DOHH2 (cell line): ENCODE results near the gene DNAL1.

ENCODE experiments used
- H3F3A ChIP-seq: fragments of 200-600 bp; sonication (generic), shearing (Covaris generic); 2 replicates; pipeline ENCODE4 v1.6.0; 2016; ENCODE audit warnings: antibody characterized with exemption, mild to moderate bottlenecking; ENCODE audit not compliant: control insufficient read depth, insufficient read depth
- H3K27ac ChIP-seq: fragments of 200-600 bp; sonication (generic); 2 replicates; pipeline ENCODE4 v1.5.1; 2014; ENCODE audit warnings: low read depth, mild to moderate bottlenecking, low read length, moderate library complexity
- H3K27me3 ChIP-seq: fragments of 200-600 bp; sonication (generic); 2 replicates; pipeline ENCODE4 v1.6.1; 2014; ENCODE audit warnings: mild to moderate bottlenecking, low read length, mixed read lengths; ENCODE audit not compliant: control insufficient read depth
- H3K36me3 ChIP-seq: fragments of 200-600 bp; sonication (generic); 2 replicates; pipeline ENCODE4 v1.6.1; 2014; ENCODE audit warnings: mild to moderate bottlenecking, low read length, moderate library complexity, mixed read lengths; ENCODE audit not compliant: control insufficient read depth
- H3K4me1 ChIP-seq: fragments of 200-600 bp; sonication (generic); 2 replicates; pipeline ENCODE4 v1.6.1; 2014; ENCODE audit warnings: mild to moderate bottlenecking, low read length, mixed read lengths; ENCODE audit not compliant: control insufficient read depth
- H3K4me2 ChIP-seq: fragments of 200-600 bp; sonication (generic); 2 replicates; pipeline ENCODE4 v1.6.0; 2014; ENCODE audit warnings: mild to moderate bottlenecking, low read length, moderate library complexity
- H3K4me3 ChIP-seq: fragments of 200-600 bp; sonication (generic); 2 replicates; pipeline ENCODE4 v1.5.1; 2014; ENCODE audit warnings: mild to moderate bottlenecking, low read length, mixed read lengths
- H3K79me2 ChIP-seq: fragments of 200-600 bp; sonication (generic); 2 replicates; pipeline ENCODE4 v1.6.1; 2014; ENCODE audit warnings: mild to moderate bottlenecking, low read length, mixed read lengths; ENCODE audit not compliant: control insufficient read depth
- H3K9me2 ChIP-seq: fragments of 200-600 bp; sonication (generic); replicated peaks from 2 replicates; pipeline ENCODE4 v1.6.1; 2014; ENCODE audit warnings: mild to moderate bottlenecking, low read length, mixed read lengths; ENCODE audit not compliant: control insufficient read depth
- H3K9me3 ChIP-seq: fragments of 200-600 bp; sonication (generic); 2 replicates; pipeline ENCODE4 v1.6.1; 2014; ENCODE audit warnings: antibody characterized with exemption, low read length, mixed read lengths; ENCODE audit not compliant: control insufficient read depth, insufficient read depth
- H4K20me1 ChIP-seq: fragments of 200-600 bp; sonication (generic); 2 replicates; pipeline ENCODE4 v1.6.0; 2014; ENCODE audit warnings: low read depth, mild to moderate bottlenecking, antibody characterized with exemption, low read length, moderate library complexity; ENCODE audit not compliant: control insufficient read depth, insufficient read depth
- CTCF ChIP-seq: fragments of 200-600 bp; sonication (generic); IDR thresholded peaks from one replicate; pipeline ENCODE4 v1.5.1; 2014; ENCODE audit warnings: antibody characterized with exemption, mild to moderate bottlenecking, low read depth, low read length; ENCODE audit not compliant: poor library complexity, severe bottlenecking
- EZH2phosphoT487 ChIP-seq: fragments of 200-600 bp; sonication (generic); IDR thresholded peaks from 2 replicates; pipeline ENCODE4 v1.6.1; 2017; ENCODE audit warnings: borderline replicate concordance, mild to moderate bottlenecking, antibody characterized with exemption, low read length, moderate library complexity, mixed read lengths

The DNAL1 gene

GRCh38 chr14:73743431-73743931, 98.7 kb downstream of the DNAL1 start:
- peaks cover 78% of the 10 kb centered on the region for H3K4me1 ChIP-seq

GRCh38 chr14:73744175-73744867, 99.5 kb downstream of the DNAL1 start:
- Histone ChIP-seq H3K4me2 (peak overlapping the region; percentile 93), H3K4me3 (peak overlapping the region; percentile 74), H4K20me1 (peaks cover 66% of the 10 kb centered on the region)

More at GRCh38 chr14:73743431-73743931, 98.7 kb downstream of the DNAL1 start:
- H3K4me3 ChIP-seq, result peak overlapping the region; percentile 74
- peak overlapping the region; percentile 91 for H3K27ac ChIP-seq
- no peak for TF ChIP-seq CTCF
- no peak for TF ChIP-seq EZH2phosphoT487
- peaks cover 82% of the 10 kb centered on the region for H3K36me3 ChIP-seq
- peaks cover 100% of the 10 kb centered on the region for H3K79me2 ChIP-seq
- peaks cover 68% of the 10 kb centered on the region for H4K20me1 ChIP-seq
- peaks cover 49% of the 10 kb centered on the region for H3F3A ChIP-seq
- H3K9me2 ChIP-seq, result no peaks in the 10 kb centered on the region
- no peaks in the 10 kb centered on the region for H3K27me3 ChIP-seq
- no peaks in the 10 kb centered on the region for H3K9me3 ChIP-seq
- H3K4me2 ChIP-seq, result peak overlapping the region; percentile 93

DNA sequence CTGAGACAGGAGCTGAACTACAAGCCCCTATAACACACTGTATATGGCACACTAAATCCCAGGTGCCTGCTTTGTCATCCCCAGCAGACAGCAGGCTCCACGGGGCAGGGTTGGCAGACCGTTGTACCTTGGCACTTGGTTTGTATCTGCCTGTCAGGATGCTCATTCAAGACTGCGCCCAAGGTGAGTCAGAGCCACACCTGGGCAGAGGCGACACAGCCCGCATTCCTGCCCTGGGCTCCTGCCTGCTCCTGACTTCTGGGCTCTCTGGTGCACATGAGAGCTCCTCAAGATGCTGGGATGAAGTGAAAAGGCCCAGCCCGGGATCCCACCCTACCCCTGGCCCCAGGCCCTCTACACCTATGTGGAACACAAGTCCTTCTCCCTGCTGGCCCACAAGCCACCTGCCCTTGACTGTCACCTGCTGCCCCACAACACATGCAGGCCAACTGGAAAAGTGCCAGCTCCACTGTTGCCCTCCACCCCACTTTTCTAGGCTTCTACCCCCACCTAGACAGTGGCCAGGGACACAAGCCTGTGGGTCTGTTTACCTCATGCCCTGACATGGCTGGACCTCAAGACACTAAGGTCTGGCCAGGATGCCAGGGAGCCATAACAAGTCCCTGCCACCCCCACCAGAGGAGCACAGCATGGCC, 100.2 kb downstream of the DNAL1 start:
- Histone ChIP-seq H4K20me1 (peaks cover 65% of the 10 kb centered on the region), H3K79me2 (peaks cover 100% of the 10 kb centered on the region), H3K4me2 (peak overlapping the region; percentile 93), H3F3A (peaks cover 49% of the 10 kb centered on the region), H3K9me2 (no peaks in the 10 kb centered on the region), H3K27me3 (no peaks in the 10 kb centered on the region), H3K4me1 (peaks cover 92% of the 10 kb centered on the region), H3K9me3 (no peaks in the 10 kb centered on the region), H3K4me3 (peak overlapping the region; percentile 74), H3K27ac (peak overlapping the region; percentile 91), H3K36me3 (peaks cover 75% of the 10 kb centered on the region)
- TF ChIP-seq EZH2phosphoT487 (no peak), CTCF (no peak)

More at GRCh38 chr14:73744175-73744867, 99.5 kb downstream of the DNAL1 start:
- Histone ChIP-seq H3K9me3 (no peaks in the 10 kb centered on the region), H3K79me2 (peaks cover 100% of the 10 kb centered on the region), H3F3A (peaks cover 49% of the 10 kb centered on the region), H3K27ac (peak overlapping the region; percentile 91), H3K36me3 (peaks cover 78% of the 10 kb centered on the region), H3K9me2 (no peaks in the 10 kb centered on the region), H3K4me1 (peaks cover 86% of the 10 kb centered on the region), H3K27me3 (no peaks in the 10 kb centered on the region)
- TF ChIP-seq EZH2phosphoT487, result no peak
- no peak for TF ChIP-seq CTCF
